Stimulated activated CD4-positive, alpha-beta T cell treated with anti-CD3 and anti-CD28 coated beads, Interleukin-12 subunit alpha, Interleukin-12 subunit beta, amount 100 ng/mL, for 24 hours (primary cell): ENCODE measurements around the gene MMP12.
"Not testable (repeated sequence)": the region's sequence is repeated elsewhere in the genome, so short reads cannot be mapped to it uniquely, and the experiment has no call there.

Experiments
- DNase-seq, 2 experiments: peaks; one replicate each; pipeline ENCODE4 v3.0.0-alpha.2; 2020; ENCODE audit warnings: low read depth in 2 of 2

Gene MMP12

GRCh38 chr11:102874852-102875251, at the start of gene MMP12:
MMP12 (minus strand) TSS chr11:102874982; CDS start chr11:102874937, 45 bp downstream.
- no peak for DNase-seq

- DNase-seq, result no peak
Observed at GRCh38 chr11:102921587-102922220, 46.9 kb upstream of the MMP12 start.

- DNase-seq, result no peak
Observed at GRCh38 chr11:102920118-102920684, 45.4 kb upstream of the MMP12 start.

- no peak for DNase-seq
Observed at GRCh38 chr11:102915044-102915375, 40.2 kb upstream of the MMP12 start.

DNA sequence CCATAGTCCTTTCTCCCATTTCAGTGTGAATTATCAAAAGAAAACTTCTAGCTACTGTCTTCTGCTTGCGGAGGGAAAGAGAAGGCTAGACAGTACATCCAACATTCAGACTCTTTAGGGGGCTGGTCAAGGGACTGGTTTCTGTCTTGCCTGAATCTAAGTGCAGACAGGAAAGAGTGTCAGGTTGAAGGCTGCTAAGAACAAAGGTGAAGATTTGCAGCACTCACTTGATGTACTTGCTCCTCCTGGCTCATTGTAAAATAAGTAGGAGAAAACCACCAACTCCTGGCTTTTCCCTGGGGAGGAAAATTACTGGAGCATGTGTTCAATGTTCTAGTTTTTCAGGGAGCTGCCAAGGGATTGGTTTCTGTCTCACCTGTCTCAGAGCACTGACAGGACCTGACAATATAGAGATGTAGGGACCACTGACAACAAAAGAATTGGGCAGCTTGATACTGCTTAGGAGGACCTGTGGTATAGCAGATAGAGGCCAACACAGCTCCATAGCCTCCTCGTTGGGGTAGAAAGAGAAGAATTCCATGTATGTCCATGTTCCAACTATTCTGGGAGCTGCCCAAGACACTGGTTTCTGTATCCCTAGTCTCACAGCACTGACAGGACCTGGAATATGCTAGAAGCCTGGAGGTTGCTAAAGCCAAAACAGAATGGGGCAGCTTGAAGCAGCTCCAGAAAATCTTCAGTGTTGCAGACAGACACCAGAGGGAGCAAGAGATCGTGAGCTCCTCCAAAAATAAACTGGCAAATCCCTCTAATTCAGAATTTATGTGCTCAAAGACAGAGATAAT, 39.7 kb upstream of the MMP12 start:
- no peak for DNase-seq

DNA sequence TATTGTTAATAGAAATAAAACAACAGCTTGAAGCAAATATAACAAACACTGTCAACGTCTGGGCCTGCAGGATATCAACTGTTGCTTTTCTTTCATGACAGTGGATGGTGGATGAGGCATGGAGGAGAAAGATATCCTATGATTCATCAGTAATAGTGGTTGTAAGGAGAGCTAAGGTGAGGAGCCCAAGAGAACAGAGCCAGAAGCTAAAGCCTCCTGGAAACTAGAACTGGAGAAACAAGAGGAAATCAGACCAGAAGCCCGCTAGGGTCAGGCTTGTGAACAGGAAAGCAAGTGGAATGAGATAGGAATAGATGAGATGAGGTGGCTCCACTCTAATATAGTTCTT, 37.7 kb upstream of the MMP12 start:
- no peak for DNase-seq

- no peak for DNase-seq
Observed at GRCh38 chr11:102911758-102912481, 37.1 kb upstream of the MMP12 start.

GRCh38 chr11:102905848-102906247, 31.1 kb upstream of the MMP12 start:
- DNase-seq, result not testable (repeated sequence)

DNA sequence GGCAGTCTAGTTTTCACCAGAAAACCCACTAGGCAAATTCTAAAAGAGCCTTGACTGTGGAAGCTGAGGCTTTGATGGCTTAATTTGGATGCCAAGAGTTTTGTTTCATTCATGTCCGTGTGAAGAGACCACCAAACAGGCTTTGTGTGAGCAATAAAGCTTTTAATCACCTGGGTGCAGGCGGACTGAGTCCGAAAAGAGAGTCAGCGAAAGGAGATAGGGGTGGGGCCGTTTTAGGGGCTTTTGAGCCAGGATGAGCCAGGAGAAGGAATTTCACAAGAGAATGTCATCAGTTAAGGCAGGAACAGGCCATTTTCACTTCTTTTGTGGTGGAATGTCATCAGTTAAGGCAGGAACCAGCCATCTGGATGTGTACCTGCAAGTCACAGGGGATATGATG, 29.1 kb upstream of the MMP12 start:
- DNase-seq, result not testable (repeated sequence)

DNA sequence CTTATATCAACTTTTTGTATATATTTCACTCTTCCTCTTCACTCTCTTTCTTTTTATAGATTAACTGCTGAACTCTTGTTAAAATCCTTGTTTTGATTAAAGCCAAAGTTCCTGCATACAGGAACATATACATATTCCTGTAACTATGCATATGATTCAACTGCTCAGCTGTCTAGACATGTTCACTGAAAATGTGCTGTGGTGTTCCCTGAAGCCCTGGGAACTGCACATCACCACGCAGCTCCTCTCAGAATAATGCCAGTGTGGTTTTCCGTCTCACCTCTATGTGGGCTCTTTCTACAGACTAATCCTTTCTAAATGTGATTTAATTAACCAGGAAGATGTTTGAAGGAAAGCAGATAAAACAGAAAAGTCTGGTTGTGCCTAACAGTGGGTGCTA, 25.6 kb upstream of the MMP12 start:
- no peak for DNase-seq

DNA sequence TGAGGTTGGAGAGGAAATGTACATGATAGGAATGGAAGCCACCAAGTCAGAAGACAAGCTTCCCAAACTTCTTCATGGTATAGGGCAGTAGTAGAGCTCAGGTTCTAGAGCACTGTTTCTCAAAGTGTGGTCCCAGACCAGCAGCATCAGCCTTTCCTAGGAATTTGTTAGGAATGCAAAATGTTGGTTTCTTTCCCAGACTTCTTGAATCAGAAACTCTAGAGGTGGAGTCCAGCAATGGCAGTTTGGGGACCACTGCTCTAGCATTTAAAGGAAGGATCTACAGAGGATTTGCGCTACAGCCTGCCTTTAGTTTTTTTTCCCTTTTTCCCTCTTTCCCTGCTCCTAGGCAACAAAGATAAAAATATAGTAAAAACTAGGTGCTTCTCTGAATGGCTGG, 17.0 kb upstream of the MMP12 start:
- DNase-seq, result no peak

GRCh38 chr11:102886999-102887398, 12.2 kb upstream of the MMP12 start:
- DNase-seq, result no peak

DNA sequence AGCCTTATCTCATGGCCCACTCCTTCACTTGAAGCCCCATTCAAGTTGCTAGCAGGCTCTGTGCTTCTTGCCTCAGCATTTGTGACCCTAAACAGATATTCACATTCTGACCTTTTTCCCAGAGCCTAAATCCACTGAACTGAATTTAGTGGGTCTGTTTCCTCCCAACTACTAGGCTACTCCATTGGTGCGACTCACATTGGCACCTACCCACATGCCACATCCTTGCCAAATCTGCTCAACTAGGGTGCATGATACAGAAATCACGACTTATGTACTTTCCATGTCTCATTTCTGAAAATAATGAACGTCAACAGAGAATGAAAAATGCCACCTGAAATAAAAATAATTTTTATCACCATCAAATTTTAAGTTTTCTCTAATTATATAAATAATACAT, 8.4 kb upstream of the MMP12 start:
- no peak for DNase-seq

DNA sequence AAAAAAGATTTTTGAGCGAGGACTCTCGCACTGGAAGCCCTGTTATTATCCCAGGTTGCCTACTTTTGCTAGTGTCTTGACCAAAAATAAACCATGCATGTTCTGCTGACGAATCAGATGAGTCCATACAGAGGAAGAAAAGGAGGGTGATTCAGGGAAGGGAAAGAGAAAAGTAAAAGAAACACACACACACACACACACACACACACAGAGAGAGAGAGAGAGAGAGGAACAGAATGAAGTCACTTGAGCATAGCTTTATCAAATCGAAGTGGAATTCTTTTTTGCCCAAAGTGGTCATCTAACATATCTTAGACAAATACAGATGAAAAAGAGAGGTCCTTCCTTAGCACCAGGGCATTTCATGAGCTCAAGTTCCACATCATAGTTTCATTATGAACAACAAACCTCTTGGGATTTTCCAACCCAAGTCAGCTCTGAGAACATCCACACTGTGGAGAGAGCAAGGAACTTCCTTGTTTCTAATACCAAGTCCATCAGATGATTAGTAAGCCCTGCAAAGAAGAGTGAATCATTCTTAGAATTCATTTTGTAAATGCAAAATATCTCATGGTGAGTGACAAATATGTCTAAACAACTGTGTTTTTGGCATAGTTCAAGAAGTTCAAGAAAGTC, 7.7 kb upstream of the MMP12 start:
- DNase-seq, result no peak

DNA sequence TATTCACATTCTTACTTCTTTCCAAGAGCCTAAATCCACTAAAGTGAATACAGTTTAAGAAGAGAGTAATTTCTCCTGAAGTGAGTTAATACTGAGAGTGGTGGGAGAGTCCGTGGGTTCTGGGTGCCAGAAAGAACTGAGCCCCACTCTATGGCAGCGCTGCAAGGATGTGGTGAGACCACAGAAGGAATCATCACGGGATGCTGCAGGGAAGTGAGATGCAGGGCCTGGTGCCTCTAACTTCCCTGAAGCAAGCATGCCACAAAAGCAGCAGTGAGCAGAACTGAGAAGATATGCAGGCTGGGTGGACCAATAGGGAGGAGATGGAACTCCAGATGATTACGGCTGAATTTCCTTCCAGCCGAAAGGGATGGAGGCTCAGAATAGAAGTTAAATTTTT, 5.0 kb upstream of the MMP12 start:
- DNase-seq, result no peak

GRCh38 chr11:102878595-102878994, 3.8 kb upstream of the MMP12 start:
- no peak for DNase-seq

DNA sequence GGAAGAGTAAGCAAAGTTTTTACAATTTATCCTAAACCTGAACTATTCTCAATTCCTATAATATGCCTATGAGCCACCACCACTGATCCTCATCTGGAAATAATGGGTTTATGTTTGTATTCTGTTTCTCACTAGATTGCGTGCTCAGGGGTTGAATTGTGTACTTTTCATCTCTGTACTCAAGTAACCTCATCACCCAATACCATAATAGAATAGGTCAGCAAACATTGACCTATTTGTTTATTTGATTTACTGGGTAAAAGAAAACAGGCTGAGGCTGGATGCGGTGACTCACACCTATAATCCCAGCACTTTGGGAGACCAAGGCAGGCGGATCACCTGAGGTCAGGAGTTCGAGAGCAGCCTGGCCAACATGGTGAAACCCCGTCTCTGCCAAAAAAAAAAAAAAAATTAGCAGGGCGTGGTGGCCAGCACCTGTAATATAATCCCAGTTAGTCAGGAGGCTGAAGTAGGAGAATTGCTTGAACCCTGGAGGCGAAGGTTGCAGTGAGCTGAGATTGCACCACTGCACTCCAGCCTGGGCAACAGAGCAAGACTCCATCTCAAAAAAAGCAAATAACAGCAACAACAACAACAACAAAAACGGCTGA, 5.3 kb downstream of the MMP12 start:
- not testable (repeated sequence) for DNase-seq

- DNase-seq, result no peak
Observed at GRCh38 chr11:102868339-102868738, 6.4 kb downstream of the MMP12 start.

GRCh38 chr11:102864724-102865123, 10.1 kb downstream of the MMP12 start:
- DNase-seq, result no peak

DNA sequence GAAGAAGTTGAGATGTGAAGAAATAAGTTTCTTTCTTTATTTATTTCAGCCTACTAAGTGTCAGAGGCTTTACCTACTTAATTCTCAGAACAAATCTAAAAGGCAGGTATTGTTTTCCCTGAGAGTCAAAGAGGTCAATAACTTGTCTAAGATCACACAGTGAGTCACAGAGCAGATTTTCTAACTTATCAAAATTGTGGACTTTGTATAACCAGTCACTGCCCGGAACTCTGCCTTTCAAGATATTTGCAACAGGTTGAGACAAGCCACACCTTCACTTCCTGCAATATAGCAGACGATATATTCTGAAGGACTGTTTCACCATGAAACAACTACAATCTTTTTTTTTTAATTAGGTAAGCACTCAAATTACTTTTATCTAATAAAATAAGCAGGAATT, 20.8 kb downstream of the MMP12 start:
- DNase-seq, result no peak

- DNase-seq, result no peak
Observed at GRCh38 chr11:102853055-102853454, 21.7 kb downstream of the MMP12 start.
